Testis (tissue), 2 donors: ENCODE measurements around the gene GRK3.

Experiments
- CTCF ChIP-seq, 3 experiments: fragments of 450-650 bp in 2 of 3; fragments of 200-600 bp in 1 of 3; sonication (generic) in 1 of 3; IDR thresholded peaks; one replicate each; pipeline ENCODE4 v1.5.1; 2016 to 2019; ENCODE audit warnings: antibody characterized with exemption in 3 of 3, mild to moderate bottlenecking in 2 of 3, moderate library complexity in 1 of 3
- POLR2A ChIP-seq: fragments of 450-650 bp; IDR thresholded peaks from one replicate; pipeline ENCODE4 v1.6.1; 2017; ENCODE audit warnings: antibody characterized with exemption, mild to moderate bottlenecking, moderate library complexity

GRCh38 chr22:25777411-25777810 is 212.9 kb downstream of the GRK3 start:
- no peak for TF ChIP-seq CTCF (IDR thresholded peaks at IDR 0.05)
- no peak for TF ChIP-seq POLR2A
